ENCODE measurements around the gene APOL4.
"Not testable (repeated sequence)": the region's sequence is repeated elsewhere in the genome, so short reads cannot be mapped to it uniquely, and the experiment has no call there.

APOL4 gene, protein sequence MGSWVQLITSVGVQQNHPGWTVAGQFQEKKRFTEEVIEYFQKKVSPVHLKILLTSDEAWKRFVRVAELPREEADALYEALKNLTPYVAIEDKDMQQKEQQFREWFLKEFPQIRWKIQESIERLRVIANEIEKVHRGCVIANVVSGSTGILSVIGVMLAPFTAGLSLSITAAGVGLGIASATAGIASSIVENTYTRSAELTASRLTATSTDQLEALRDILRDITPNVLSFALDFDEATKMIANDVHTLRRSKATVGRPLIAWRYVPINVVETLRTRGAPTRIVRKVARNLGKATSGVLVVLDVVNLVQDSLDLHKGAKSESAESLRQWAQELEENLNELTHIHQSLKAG

DNA sequence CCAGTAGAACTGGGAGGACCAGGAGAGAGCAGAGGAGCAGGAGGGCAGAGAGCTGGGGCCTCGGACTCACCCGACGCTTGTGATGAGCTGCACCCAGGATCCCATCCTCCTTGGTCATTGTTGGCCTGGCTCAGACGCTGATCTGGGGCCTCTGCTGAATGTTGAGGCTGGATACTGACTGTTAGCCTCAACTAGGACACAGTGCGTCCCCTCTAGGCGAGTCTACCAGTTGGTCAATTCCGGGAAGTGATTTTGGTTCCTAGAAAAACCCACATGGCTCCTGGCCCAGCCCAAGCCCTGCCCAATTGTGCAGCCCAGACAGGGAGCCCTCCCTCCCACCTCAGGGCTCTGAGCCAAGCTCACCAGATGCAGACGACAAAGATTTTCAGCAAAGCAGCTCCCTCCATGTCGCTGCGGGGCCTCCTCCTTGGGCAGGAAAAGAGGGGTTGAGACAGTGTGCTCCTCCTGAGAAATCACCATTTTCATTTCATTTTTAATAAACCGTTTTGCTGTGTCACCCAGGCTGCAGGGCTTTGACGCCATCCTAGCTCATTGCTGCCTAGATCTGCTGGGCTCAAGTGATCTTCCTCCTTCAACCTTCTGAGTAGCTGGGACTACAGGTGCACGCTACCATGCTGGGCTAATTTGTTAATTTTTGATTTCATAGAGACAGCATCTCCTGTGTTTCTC lies at the start of gene APOL4:
Gene APOL4, minus strand, starts transcription at position 180 of the 690 bp plus-strand sequence. Its CDS starts 75 bp downstream, at position 105.
- DNase-seq (ENCODE audit: low read depth), result no peak

DNA sequence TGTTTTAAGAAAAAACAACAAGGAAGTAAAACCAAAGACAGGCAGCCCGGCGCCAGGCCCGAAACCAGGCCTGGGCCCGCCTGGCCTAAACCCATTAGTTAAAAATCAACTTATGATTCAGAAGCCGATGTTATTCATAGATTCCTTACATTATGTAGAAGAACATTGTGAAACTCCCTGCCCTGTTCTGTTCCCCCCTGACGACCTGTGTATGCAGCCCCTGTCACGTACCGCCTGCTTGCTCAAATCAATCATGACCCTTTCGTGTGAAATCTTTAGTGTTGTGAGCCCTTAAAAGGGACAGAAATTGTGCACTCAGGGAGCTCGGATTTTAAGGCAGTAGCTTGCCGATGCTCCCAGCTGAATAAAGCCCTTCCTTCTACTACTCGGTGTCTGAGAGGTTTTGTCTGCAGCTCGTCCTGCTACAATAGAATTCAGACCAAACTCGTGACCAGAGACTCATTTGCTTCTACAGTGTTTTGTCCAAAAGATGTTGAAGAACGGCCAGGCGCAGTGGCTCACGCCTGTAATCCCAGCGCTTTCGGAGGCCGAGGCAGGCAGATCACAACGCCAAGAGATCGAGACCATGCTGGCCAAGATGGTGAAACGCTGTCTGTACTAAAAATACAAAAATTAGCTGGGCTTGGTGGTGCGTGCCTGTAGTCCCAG lies 48.8 kb upstream of the APOL4 start:
- DNase-seq (ENCODE audit: low read depth), result not testable (repeated sequence)

DNA sequence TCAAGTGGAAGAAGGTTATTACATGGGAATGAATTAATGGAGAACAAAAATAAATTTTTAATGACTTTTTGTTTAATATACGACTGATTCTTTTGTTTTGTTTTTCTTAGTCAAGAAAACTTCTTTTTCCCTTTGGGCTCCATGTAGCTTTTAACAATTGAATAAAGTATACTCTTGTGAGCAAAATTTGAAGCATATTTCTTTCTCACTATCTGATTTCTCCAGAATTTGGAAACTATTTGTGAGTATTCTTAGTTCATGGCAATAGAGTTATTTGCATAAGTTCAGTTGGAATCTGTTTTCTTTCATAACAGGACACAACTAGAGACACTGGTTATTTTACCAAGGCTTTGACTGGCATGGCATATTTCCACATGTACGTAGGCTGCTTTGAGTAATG lies 47.6 kb upstream of the APOL4 start:
- no peak for DNase-seq (ENCODE audit: low read depth)

DNA sequence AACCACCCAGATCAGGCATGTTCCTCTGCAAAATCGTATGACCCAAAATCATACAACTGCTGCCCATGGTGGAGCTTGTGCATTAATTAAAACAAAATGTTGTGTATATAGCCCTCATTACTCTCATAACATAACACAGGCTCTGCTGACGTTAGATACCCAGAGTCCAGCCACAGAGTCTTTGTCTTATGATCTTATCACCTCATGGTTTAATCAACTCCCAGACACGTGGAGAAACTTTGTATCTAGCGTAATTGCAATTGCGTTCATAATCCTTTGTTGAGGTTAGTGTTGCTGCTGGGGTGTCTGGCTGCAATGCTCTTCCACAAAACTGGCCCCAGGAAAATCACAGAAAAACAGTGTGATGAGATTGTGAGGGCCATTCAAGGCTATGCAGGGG lies 46.3 kb upstream of the APOL4 start:
- DNase-seq (ENCODE audit: low read depth), result no peak

DNA sequence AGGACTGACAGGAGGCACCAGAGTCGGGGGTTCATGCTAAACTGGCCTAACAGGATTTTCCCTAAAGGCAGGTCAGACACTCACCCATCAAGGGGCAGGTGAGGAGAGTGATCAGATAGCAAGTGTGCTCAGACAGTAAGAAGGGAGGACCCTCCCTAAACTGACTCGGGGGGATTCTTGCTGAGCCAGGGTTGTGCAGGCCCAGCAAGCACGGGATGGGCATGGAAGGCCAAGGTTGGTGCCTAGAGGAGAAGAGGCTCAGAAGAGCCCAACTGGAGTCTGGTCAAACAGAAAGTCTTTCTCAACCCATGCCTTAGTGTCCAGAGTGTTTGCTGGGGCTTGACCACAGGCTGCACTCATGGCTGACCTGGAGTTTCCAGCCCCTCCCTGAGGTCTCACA lies 45.1 kb upstream of the APOL4 start:
- no peak for DNase-seq (ENCODE audit: low read depth)

DNA sequence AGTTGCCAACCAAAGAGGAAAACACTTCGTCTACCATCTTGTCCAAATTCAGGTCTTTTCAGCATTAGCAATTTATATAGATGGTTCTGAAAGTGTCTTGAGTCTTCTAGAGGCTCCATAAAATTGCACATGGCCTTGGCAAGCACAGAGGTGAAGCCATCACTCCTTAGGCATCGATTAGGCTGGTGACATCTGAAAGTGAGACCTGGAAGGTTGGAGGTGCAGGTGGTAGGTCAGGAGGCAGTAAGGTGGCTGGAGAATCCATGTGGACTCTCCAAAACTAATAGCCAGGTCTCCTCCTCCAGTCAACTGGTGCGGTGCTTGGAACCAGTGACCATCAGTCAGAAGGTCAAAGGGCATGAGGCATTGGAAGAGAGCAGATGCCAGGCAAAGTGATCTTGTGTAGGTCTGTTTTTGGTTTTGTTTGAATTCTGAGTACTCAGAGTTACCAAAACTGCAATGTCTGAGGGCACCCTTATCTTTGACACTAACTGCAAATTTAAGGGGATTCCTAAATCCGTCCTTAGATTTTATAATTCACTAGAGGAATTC lies 44.3 kb upstream of the APOL4 start:
- no peak for DNase-seq (ENCODE audit: low read depth)

DNA sequence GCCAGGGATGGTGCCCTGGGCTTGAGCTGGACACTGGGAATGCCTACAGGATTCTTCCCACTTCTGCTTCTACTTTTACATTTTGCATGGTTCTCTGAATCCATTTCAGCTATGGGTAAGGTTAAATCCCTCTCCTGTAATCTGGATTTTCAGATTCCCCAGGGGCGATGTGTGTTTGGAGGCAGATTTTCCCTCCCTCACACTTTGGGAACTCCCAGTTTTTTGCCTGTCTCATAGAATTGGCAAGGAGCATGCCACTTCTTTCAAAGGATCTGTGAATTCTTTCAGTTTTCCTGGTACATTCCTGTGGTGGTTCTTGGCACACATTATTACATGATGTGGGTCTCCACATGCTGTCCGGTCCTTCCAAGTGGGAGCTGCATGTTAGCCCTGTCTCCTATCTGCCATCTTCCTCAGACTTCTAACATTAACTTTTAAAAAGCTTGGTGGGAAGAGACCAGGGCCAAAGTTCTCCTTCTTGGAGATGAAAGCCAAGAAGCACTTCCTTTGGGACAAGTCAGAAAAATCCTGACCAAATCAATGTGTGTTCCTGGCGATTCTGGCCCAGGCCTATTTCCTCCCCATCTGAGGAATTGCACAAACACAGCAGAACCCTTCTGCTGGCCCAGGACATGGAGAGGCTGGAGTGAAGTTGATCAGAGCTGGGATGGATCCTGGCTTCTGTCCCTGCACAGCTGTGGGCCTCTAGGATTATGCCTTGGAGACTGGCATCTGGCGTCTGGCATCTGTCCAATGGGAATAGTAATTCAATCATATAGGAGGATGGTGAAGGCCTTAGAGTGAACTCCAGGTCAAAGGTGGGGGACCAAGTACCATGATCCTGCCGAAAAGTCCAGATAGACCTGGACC lies 43.1 kb upstream of the APOL4 start:
- no peak for DNase-seq (ENCODE audit: low read depth)

DNA sequence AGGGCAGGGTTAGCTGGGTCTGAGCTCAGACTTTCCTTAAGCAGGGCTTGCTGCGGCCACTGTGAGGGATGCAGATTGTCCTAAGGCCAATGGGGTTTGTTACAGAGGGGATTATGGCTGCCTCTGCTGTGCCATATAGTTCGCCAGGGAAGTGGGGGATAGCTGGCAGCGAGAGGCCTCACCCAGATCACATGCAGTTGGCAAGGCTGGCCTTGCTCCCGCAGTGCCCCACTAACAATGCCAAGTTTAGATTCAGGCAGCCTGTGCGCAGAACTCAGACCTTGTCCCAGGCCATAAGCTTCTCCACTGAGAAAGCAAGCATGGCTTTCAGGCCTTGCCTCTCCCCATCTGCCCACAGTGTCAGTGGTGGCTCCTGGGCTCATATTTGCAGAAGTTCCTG lies 42.4 kb upstream of the APOL4 start:
- no peak for DNase-seq (ENCODE audit: low read depth)

DNA sequence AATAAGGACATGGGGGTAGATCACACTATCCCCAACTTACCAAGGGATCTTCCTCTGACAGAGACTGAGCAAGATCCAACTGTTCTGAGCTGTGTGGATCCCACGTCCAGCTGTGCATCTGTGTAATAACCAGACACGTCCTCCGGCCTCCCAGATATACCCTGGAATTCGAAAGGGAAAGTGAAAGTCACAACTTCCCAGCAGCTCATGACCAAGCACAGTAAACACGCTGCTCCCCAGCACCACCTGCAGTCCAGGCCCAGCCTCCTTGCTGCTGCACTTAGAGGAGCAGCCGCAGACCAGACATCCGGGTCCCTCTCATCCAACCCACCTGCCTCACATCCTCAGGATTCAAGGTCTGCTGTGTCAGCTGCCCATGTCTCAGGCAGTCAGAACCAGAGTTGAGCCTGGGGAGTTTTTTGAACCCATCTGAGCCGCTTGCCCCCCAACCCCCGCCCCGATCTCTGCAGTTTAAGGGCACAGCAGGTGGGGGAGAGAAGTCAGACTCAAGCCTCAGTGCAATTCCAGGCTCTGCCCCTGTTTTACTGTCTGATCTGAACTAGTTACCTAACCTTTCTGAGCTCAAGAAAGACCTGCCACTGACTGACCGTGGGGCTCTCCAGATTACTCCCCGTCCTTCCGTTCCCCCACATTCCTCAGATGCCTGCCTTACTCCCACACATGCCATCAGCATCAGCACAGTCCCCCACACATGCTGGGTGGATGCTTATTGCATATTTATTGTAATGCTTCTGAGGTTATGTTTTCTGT lies 38.0 kb upstream of the APOL4 start, which contains the start of gene APOL2:
Gene APOL2, minus strand, starts transcription at position 127 of the 771 bp plus-strand sequence. CDS start 6,365 bp downstream, outside the sequence.
- peak; percentile 77 for DNase-seq (ENCODE audit: low read depth)

DNA sequence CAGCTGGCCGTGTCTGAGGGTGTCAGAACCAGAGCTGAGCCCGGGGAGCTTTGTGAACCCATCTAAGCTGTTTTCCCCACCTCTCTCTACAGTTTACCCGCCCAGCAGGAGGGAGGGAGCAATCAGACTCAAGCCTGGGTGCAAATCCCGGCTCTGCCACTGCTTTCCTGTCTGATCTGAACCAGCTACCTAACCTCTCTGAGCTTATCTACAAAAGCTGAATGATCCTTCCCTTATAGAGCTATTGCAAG lies 37.5 kb upstream of the APOL4 start:
- no peak for DNase-seq (ENCODE audit: low read depth)

DNA sequence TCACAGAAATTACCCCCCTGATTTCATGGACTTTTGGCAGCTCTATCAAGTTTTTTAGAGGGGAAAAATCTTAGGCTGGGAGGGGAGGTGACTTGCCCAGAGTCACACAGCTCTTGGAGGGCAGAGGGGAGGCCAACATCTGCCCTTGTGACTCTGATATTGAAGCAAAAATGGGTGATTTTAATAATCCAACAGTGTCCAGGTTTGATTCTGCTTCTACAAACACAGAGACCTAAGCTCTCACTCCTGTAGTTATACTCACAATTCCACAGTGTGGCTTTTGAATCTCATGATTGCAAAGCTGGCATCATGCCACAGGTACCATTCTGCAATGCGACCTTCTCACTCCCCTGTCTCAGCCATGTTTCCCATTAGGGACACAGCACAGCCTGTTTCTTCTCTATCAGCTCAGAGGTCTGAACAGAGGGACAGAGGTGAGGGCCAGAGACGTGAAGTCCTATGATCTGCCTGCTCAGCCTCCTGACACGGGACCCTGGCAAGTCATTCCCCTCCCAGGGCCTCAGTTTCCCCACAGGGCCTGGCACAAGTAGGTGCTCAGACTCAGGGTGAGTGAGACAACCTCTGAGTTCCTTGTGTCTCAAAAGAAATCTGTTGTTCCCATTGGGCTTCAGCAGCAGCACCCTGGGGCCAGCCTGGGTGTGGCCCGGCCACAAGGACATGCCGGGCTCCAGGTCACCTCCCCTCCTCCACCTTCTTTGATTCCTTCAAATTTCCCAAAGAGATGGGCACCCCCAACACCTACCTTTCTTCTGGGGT lies 37.0 kb upstream of the APOL4 start:
- no peak for DNase-seq (ENCODE audit: low read depth)

DNA sequence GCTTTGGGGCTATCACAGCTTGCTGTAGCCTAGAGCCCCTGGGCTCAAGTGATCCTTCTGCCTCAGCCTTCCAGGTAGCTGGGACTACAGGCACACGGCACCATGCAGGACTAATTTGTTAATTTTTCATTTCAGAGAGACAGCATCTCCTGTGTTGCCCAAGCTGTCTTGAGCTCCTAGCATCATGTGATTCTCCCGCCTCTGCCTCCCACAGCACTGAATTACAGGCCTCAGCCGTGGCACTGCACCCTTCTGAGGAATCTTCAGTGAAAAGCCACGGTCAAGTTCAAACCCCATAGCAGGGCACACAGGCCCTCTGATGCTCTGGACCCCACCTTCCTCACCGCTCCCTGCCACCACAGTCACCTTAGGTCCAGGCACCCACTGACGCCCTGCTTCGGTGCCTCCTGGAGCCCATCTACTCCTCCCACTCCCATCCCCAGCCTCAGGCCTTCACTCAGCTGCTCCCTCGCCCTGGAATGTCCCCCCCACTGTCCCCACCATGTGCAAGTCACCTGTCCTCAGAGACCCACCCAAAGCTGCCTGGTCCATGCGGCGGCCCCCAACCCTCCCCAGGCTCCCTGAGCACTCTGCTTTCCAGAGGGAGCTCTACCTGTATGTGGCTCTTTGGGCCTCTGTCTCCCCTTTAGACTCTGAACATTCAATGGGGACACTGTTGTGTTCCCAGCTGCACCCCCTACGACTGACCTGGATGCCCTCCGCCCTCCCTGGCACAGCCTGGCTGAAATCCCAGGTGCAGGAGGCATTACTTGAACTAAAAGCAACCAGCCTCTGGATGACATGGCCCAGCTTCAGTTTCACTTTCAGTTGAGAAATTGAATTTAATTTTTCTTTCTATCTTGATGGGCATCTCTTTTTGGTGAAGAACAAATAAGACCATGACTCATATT lies 36.1 kb upstream of the APOL4 start:
- no peak for DNase-seq (ENCODE audit: low read depth)

DNA sequence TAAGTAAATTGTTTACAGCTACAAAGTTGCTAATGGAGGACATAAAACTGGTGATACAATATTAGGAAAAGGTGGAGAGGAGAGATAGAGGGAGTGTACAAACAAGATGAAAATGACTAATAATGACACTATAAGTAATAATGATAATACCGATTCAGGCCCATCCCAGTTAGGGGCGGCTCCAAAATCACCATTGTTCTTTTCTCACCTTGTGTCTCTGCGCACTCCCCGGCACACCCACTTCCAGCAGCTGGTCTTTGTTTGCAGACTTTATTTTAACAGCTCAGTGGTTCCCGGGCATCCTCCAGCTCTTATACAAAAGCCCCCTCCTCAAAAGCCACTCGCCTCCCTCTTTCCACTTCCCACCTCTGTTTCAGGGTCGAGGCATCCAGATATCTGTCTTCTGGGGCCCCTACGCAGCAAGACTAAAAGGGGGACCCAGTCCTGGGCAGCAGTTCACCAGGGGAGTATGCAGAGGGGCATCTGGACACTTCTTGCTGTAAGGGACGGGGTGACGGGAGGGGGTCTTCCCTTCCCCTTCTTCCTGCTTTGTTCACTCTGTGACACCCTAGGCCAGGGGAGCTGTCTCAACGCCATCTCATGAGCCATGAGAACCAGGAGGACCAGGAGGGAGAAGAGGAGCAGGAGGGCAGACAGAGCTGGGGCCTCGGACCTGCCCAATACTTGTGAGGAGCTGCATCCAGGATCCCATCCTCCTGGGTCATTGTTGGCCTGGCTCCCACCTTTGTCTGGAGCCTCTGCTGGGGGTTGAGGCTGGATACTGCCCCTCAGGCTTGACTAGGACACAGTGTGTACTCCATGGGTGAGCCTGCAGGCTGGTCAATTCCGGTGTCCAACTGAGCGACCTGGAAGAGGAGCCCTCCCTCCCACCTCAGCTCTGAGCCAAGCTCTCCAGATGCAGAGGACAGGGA lies 35.0 kb upstream of the APOL4 start:
- no peak for DNase-seq (ENCODE audit: low read depth)

DNA sequence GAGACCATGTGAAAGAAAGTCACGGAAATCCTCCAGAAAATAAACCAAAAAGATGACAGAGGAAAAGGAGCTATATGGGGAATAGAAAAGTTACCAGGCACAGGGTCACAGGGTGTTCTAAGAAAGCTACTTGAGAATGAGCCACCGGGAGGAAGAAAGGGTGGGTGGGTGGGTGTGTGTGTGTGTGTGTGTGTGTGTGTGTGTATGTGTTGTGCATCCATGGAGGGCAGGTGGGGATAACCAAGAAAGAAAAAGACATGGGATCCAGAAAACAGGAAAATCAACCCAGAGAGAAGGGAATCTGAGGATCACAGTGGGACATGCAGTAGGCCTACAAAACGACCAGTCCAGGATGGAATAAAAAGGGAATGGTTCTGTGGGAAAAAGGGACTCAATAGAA lies 34.0 kb upstream of the APOL4 start:
- DNase-seq (ENCODE audit: low read depth), result no peak

DNA sequence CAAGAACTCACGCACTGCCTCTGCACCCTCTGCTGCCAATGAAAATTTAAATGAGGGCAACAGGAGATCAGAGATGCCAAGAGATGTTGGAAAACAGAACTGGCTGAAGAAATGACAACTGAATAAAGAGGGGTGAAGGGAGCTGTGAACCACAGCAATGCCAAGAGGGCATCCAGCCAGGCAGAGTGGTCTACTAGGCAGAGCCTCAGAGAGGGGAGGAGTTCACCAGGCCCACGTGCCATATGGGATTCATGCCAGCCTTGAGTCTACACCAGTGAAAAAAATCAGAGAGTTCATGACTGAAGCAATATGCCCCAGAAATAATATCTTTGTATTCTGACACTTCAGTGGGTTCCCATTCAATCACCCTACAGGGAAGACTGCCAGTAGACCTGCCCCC lies 33.3 kb upstream of the APOL4 start:
- DNase-seq (ENCODE audit: low read depth), result no peak

DNA sequence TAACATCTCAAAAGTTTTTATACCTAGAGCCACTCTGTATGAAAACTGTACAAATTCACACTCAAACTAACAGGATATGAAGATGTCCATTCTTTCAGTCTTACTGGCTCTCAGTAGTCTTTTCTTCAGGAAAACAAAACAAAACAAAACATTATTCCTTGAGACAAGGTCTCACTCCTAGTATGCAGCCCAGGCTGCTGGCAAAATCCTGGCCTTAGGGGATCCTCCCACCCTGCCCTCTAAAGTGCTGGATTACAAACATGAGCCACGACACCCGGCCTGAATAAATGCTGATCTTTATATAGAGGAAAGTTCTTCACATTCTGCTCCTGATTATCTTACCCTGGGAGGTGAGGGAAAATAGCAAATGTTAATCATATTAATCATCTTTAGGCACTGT lies 32.6 kb upstream of the APOL4 start:
- DNase-seq (ENCODE audit: low read depth), result no peak

DNA sequence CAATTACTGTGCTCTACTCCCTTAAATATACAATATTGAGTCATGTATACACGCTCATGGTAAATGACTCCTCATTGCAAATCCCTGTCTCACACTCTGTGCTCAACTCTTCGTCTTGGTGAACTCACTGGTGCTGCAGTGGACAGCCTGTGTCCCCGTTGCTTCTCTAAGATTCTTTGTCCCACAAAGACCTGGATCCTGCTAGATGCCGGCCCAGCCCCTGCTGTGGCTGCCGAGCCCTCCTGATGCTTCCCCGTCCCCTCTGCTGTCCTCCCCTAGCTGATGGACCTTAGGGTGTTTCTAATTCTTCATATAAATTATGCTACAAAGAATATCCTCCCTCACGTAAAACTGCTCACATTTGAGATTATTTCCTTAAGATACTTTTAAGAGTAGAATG lies 32.2 kb upstream of the APOL4 start:
- no peak for DNase-seq (ENCODE audit: low read depth)

DNA sequence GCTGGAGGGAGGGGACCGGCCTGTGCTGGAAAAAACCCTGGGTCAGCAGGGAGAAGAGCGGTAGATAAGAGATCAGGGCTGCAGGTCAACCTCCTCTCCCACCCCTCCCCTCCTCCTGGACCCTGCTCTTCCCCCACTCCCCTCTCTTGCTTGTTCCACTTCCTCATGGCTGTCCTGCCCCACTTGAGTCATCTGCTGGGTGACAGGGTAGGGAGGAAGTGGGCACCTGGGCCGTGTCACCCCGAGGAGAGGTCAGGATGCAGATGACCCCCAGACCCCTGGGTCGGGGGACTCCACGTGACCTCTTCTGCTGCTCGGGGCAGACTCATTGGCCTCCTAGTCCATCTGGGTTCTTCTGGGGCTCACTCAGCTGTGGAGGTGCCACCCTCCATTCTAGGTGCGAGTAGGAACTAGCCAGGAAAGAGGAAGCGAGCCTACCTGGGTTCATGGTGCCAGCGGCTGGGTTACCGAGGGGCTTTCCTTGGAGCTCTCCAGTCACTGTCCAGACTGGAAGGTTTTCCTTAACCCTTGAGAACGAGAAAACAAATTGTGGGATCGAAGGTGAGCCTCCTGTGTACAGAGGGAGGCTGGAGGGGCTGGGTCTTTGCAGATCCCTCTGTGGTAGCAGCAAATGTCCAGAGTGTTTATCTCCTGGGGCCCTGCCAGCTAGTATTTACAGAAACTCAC lies 31.2 kb upstream of the APOL4 start:
- no peak for DNase-seq (ENCODE audit: low read depth)
